HTR-8/SVneo (cell line): ENCODE results near the gene TMTC1.
"Not testable (repeated sequence)": the region's sequence is repeated elsewhere in the genome, so short reads cannot be mapped to it uniquely, and the experiment has no call there.

Source experiments
- DNase-seq: peaks from one replicate; pipeline ENCODE4 v3.0.0; 2011; ENCODE audit warnings: low spot score, mixed read lengths; ENCODE audit not compliant: insufficient read length
- FAIRE-seq: peaks from 2 replicates; lab custom pipeline; 2011; peaks lifted over from hg19 to GRCh38; lab: Jason Lieb, UNC

TMTC1 gene

DNA sequence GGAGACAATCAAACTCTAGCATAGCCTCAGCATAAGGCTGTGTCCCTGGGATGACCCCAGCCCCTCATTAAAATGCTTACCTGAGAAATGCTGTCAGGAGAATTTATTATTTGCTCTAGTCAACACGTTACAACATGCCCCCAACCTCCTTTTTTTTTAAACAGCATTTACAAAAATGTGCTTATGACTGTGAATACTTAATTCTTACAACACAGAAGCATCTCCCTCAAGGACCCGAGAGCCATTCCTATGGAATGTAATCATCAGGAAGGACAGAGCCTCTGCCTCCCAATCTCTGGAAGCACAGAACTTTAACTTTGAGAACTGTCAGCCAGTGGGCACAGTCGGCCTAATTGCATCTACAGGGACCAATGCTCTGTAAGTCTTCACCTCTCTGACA, 149.7 kb downstream of the TMTC1 start:
- DNase-seq (no peak), FAIRE-seq (no peak)

DNA sequence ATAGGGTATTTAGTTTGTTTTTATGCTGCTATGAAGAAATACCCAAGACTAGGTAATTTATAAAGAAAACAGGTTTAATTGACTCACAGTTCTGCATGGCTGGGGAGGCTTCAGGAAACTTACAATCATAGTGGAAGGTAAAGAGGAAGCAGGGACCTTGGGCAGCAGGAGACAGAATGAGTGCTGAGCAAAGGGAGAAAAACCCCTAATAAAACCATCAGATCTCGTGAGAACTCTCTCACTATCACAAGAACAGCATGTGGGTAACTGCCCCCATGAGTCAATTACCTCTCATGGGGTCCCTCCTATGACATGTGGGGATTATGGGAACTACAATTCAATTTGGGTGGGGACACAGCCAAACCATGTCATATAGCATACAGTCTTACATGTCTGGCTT, 153.6 kb downstream of the TMTC1 start:
- FAIRE-seq, DNase-seq: not testable (repeated sequence)

DNA sequence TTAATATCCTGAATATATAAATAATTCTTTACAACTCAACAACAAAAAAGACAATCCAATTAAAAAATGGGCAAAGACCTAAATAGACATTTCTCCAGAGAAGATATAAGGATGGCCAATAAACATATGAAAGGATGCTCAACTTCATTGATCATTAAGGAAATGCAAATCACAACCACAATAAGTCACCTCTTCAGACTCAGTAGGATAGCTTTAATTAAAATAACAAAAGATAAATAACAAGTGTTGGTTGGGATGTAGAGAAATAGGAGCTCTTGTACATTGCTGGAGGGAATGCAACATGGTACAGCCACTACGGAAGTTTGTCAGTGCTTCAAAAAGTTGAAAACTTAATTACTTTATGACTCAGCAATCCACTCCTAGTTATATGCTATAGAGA, 156.5 kb downstream of the TMTC1 start:
- DNase-seq: no peak
- no peak for FAIRE-seq

DNA sequence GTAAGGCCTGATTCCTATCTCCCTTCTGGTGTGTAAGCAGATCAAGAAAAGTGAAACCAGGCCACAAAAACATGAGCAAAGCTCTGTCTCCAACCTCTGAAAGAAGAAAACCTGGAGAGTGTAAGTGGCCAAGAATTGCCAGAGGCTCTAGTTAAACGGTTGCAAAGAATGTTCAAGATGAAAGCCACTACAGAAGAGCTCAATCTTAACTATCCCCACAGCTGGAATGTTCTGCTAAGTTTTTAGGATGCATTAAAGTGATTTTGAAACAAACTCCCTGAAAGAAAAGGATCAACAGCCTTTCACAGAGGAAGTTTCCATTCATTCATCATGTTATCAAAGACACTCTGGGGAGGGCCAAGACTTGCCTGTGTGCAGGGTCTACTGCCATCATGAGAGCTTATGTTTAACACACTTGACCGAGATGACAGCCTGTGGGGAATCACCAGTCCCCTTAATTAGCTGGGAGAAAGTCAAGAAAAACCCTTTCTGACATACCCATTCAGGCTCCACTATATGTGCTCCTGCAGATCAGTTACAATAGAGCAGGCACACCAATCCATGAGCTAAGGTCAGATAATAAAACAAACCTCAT, 158.3 kb downstream of the TMTC1 start:
- FAIRE-seq: no peak

DNA sequence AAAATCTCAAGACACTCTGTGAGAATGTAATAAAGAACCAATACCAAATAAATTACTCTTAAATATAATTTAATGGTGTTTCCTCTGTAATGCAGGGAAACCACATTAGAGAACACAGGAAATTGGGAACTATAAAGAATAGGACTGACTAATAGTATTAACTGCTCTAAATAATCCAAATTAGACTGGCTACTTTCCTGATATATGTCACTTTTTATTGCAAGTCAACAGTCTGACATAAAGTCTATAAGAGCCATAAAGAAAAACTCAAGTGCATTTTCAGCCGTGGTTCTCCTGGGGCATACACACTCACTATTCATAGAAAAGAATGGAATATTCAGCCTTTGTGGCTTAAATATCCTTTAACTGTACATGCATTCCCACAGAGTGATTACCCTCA, 161.5 kb downstream of the TMTC1 start:
- no peak for FAIRE-seq

More for the DNA sequence above, 158.3 kb downstream of the TMTC1 start:
- DNase-seq: no peak

DNA sequence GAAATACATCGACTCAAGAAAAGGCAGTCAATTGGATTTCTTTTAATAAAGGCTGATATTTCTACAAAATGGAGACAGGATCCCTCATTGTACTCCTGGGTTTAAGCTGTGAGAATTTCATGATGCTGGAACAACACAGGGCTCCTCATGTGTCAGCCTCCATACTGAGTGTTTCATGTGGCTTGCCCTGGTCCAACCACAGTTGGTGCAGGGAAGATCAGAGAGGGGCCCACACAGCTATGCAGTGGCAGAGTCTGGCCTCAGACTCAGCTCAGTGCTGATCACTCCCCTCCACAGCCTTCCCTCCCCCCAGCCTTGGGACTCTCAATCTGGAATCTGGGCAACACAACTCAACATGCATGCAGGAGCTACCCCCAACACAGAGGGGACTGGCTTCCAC, 163.7 kb downstream of the TMTC1 start:
- FAIRE-seq (no peak), DNase-seq (no peak)

More for the DNA sequence above, 161.5 kb downstream of the TMTC1 start:
- DNase-seq: no peak

DNA sequence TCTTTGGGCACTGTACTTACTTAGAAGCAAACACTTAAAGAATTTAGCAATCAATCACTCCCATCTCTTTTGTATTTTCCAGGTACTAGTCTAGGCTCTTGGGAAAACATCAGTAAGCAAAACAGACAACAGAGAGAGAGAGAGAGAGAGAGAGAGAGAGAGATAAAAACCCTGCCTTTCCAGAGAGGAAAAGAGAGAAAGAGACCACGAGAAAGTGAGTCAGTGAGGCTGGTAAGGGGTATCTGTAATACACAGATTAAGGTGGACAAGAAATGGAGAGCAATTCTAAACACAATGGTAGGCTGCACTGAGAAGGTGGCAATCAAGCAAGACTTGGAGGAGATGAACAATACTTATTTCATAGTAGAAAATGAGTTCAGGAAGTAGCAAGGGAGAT, 166.3 kb downstream of the TMTC1 start:
- FAIRE-seq: no peak
- DNase-seq: no peak

DNA sequence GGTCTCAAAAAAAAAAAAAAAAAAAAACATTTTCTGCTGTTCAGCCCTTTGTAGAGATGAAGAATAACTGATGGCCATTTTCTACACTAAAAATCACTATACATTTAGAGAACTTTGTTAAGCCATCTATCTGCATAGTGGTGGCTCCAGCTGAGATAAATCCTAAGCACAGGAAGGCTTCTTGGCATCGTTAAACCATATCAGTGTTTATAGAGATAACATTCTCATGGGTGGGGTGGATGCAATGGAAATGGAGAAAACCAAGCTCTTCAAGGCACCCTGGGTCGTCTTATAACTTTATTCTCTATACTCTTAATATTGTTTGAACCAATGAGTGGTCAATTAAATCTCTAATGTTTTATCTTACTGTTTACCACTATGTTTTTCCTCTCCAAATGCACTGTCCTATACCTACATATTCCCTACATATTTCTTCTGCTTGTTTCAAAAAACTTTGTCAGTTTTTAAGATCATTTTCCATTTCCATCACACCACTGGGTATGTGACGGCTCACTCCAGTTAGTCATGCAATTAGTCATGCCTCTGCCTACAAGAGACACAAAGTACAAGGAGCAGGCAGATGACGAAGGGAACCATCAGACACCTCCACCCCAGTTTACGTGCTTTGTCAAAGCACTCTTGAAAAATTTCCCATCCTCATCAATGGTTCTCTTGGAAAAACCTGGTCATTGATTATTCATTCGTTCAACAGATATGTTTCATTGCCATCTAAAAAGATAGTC, 166.9 kb downstream of the TMTC1 start:
- no peak for DNase-seq
- no peak for FAIRE-seq

DNA sequence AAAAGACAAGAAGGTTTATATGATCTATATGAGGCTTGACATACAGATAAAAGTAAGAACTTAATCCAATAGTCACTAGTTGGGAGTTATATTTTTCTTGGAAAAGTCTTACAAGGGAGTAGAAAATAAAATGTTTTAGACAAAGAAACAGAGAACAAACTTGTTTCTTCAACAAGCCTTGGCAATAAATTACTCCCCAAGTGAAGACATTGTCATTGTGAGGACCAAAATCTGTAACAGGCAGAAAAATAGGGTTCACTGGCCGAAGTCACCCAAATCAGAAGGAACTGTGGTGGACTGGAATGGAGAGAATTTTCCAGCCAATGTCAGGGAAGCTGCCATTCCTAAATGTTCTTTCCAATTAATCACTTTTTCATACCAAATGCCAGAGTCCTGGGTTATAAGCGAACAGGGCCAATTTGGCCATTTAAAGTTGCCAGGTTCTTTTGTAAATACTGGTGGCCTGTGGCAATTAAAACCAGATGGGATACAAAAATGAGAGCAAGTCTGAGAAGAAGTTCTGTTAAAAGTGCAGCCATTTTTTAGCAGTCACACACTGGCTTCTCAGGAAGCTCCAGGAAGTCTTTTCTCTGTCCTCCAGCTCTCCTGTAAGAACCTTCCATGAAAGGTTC, 168.9 kb downstream of the TMTC1 start:
- DNase-seq (no peak), FAIRE-seq (no peak)

DNA sequence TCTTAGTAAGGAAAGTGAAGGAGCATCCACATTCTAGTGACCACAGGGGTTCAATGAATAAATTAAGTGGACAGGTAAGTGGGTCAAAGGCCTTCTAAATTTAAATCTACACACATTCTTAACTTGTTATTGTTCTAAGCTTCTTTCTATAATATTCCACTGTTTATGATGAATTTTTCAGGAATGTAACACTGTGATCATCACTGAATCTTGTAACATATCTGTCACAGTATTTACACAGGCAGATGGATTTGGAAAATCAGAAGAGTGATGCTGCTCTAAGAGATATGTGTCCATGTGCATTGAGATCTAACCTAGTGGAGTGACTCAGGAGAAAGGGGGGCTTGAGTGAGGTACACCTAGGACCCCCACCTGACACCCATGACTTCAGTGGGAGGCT, 170.8 kb downstream of the TMTC1 start:
- no peak for FAIRE-seq
- no peak for DNase-seq

DNA sequence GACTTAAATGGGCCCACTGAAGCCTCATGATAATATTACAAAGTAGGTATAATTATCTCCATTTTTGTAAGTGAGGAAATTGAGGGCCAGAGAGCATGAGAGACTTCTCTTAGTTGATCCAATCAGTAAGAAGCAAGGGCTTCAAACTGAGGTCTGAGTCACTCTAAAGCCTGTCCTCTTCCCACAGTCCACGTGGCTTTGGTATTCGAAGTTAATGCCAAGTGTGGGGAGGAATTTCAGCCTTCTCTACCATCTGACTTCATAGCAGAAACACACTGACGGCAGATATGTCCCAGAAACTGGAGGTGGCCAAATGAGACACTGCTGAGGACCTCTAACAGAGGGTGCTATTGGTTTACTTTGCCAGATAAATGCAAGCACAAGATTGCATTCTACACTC, 171.8 kb downstream of the TMTC1 start:
- FAIRE-seq: no peak
- DNase-seq: no peak

DNA sequence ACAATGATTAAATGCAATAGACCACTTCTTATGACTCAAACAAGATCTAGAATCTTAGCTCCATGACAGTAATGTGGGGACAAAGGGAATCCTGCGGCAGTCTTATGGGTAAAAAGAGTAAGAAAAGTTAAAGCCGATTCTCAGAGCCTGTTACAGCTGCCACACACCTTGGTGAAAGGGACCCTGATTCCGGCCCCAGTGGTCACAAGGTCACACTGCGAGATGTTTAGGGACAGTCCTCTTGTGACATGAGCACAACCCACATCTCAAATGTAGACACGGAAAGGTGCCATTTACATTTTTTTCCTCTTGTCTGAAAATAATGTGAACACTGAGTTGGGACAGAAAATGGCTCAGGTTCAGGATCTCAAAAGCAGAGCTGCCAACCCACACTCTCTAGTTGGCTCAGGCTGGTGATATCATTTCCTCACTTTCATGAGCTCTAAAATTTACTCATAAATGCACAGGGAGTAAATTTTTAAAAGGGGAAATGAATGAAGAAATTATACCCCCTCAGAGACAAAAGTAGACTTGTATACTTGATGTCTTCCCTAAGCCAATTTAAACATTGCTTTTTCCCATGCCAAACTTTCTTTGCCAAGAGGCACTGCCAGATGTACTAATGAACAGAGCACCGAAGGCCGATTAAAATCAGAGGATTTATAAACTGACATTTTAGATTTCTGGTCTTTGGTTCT, 173.1 kb downstream of the TMTC1 start:
- DNase-seq (no peak), FAIRE-seq (no peak)

DNA sequence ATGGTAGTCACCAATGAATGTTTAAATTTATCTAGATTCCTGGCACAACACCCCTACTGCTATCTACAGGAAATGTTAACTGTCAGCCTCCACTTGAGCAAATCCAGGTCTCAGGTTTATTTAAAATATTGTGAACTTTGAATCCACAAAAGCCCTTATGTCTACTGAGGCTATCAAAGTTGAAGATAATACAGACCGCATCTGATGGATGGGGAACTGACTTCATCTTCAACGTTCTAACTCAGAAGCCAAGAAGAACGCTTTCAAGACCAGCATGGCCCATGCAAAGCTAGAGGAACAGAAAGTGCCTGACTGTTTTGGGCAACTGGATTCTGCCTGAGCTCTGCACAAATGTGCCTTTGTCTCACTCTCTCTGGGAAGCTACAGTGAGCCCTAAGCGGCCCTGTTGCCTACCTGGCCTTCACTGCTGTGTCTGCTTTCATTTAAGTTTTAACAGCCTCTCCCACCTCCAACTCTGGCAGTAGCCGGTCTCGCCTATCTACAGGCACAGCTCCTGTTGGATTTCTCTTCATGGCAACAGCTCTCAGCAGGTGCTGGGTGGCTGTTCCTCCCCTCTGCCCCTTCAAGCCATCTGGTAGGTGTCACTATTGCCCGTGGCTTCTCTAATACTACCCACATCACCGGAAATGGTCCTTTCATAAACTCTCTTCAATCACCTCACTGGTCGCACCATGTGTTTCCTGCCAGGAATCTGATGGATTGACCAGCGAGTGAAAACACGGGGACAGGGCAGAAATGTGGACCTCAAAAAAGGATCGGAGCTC, 174.1 kb downstream of the TMTC1 start:
- no peak for DNase-seq
- no peak for FAIRE-seq

DNA sequence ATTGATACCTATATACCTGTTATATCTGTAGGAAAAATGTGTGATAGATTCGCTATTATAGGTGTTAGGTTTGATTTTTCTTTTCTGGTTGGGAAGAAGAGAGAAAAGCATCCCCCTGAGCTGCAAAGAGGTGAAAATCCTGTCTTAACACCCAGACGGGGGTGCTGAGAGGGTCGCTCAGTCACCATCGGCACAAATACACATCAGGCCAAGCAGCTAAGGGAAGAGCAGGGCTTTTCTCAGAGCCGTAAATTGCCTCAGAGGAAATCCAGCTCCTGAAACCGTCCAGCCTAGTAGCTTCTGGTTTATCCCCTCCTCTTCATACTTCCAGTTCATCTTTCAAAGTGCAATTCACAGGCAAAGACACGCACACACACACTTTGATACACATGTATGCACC, 175.2 kb downstream of the TMTC1 start:
- DNase-seq: no peak
- FAIRE-seq: no peak

DNA sequence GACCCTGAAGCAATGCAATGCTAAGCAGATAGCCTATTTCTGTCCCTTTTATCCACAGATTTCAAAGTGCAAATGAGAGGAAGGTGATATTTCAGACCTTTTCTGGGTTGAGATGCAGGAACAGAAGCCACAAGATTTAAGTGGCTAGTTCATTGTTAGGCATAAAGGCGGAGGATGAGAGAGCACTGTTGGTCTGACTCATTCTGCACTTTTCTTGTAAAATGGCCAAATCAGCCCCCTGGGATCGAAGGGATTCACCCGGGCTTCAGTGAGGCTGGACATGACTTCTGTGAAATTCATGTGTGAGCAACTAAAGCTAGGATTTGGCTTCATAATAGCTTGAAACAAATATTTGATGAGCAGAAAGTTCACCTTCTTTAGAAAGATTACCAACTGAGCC, 184.4 kb downstream of the TMTC1 start:
- FAIRE-seq: no peak
- DNase-seq: no peak

DNA sequence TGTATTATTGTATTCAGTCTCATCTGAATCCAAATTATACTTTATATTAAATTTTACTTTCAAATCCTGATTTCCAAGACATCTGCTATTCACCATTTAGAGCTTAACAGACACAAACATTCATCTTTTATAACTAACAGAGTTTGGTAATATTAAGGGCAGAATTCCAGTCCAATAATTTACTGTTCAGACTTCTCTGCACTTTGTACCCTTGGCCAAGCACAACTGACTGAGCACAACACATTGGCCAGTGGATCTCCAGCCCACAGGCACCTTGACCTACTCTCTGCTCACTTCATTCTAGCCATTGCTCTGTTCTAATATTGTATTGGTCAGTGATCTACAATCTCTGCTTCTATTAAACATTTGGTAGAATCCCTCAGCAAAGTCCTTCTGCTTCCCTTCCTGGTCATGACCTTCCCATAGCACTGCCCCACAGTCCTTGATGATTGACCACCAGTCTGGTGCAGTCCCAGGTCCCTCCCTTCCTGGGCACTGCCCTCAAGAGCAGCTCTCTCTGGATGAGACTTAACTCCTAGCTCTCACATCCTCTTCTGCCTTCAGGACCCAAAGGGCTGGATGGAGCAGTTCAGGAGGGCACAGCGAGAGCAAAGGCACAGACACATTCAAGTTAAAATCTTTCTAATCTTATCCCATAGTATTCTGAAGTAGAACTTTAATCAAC, 188.5 kb downstream of the TMTC1 start:
- no peak for FAIRE-seq
- DNase-seq: no peak

DNA sequence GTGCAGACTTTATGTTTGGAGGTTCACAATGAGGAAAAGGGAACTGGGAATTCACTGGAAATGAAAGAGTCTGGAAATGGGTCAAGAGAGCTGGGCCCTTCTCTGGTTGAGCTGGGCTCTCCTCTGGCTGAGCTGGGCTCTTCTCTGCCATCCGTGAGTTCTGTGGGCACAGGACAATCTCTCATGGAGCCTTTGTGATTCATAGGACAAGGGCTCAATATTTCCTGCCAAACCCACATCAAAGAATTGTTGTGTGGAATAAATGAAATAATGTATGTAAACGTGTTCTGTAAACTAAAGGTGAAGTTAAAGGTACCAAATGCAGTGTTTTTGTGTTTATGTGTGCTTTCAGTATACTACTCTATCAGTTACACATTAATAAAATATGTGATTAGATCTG, 190.7 kb downstream of the TMTC1 start:
- DNase-seq (no peak), FAIRE-seq (no peak)

DNA sequence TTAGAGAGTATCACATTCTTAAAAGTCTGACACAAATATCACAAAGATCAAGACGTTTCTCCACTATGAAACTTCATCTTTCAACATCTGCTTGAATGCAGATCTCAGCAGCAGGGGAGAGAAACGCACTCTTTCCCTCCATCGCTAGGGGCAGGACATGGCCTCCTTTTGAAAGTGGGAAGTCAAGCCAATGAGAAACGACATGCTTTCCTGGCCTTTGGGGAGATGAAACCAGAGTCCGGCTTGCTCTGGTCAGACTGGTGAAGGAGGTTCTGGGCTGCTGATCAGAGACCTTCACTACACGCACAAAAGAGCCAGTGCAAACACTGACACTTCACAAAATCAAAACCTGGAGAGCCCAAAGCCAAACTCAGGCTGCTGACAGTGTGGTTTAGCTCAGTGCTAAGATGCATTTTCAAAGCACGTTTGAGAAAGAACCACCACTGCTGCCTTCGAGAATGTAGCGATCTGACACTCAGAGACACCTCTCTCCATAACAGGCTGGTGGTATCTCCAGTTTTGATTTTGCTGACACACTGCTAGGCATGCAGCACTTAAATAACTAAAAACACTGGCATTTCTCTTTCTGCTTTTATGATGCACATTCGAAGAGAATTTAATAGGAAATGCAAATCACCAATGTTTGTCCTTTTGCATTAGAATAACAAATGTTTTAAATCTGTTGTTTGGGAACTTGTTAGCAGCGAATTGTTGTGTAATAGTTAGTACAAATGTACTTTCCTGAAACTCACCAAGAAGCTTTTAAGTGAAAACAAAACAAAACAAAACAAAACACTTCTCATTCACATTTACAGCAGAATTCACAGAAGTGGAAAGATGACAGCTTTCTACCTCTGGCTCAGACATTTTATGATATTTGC, 192.4 kb downstream of the TMTC1 start:
- FAIRE-seq: no peak

DNA sequence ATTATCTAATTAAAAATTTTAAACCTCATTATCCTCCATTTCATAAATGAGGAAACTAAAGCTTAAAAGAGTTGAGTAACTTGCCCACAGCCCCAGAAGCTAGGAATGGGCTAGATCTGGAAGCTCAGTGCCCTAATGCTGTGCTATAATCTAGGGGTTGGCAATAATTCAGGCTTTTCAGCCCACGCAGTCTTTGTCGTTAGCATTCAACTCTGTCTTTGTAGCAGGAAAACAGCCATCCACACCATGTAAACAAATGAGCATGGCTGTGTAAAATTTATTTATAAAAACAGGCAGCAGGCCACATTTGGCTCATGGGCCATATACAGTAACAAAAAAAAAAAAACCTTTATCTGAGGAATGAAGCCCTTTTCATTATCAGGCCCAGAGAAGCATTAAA, 193.9 kb downstream of the TMTC1 start:
- no peak for FAIRE-seq

More for the DNA sequence above, 192.4 kb downstream of the TMTC1 start:
- no peak for DNase-seq

More for the DNA sequence above, 193.9 kb downstream of the TMTC1 start:
- no peak for DNase-seq
